CD14-positive monocyte (primary cell): Measurements from ENCODE around the gene ZDHHC14. TPM values are rescaled to one million over a fixed set of nuclear protein-coding genes. Genes with fewer than 3 reads are reported as not detected.
A peak's percentile ranks its signal among the peaks of the same experiment; 100 is the strongest.

Source experiments
- DNase-seq, 3 donors: peaks; one replicate each; pipeline ENCODE4 v3.0.0-alpha.2; 2011 to 2022
- H2AFZ ChIP-seq: 2 replicates; pipeline ENCODE4 v1.6.0; 2012; ENCODE audit warnings: mild to moderate bottlenecking, low read depth, low read length, inconsistent platforms; ENCODE audit not compliant: insufficient read depth, poor library complexity, severe bottlenecking
- H3K27ac ChIP-seq, 2 donors: 1 replicate in 1 of 2; 2 replicates in 1 of 2; pipeline ENCODE4 v1.5.1; 2012 to 2013; ENCODE audit warnings: low read length in 2 of 2, control low read depth in 1 of 2, inconsistent platforms in 1 of 2, low read depth in 1 of 2, mild to moderate bottlenecking in 1 of 2
- H3K27me3 ChIP-seq, 2 donors: one replicate each; pipeline versions ENCODE4 v1.6.0 to v1.6.1; 2011 to 2013; ENCODE audit warnings: low read length in 2 of 2; ENCODE audit not compliant: control insufficient read depth in 2 of 2, insufficient read depth in 2 of 2
- H3K36me3 ChIP-seq, 2 donors: replicated peaks in 1 of 2; 1 replicate in 1 of 2; 2 replicates in 1 of 2; pipeline versions ENCODE4 v1.5.1 to v1.6.1; 2012 to 2013; ENCODE audit warnings: low read length in 2 of 2, control low read depth in 1 of 2, inconsistent platforms in 1 of 2, mild to moderate bottlenecking in 1 of 2; ENCODE audit not compliant: insufficient read depth in 2 of 2, control insufficient read depth in 1 of 2
- H3K4me1 ChIP-seq, 2 donors: 1 replicate in 1 of 2; 2 replicates in 1 of 2; pipeline versions ENCODE4 v1.5.1 to v1.6.1; 2012 to 2013; ENCODE audit warnings: low read length in 2 of 2, control low read depth in 1 of 2, inconsistent platforms in 1 of 2, mild to moderate bottlenecking in 1 of 2, moderate library complexity in 1 of 2; ENCODE audit not compliant: insufficient read depth in 2 of 2, control insufficient read depth in 1 of 2
- H3K4me2 ChIP-seq: replicated peaks from 2 replicates; pipeline ENCODE3; 2012; ENCODE audit warnings: low read length, moderate library complexity, mild to moderate bottlenecking; ENCODE audit not compliant: poor library complexity, severe bottlenecking; ENCODE audit errors: extremely low read depth
- H3K4me3 ChIP-seq, 3 experiments: fragments of 200-600 bp in 1 of 3; sonication (generic) in 1 of 3; replicated peaks in 1 of 3; 1 replicate in 2 of 3; 2 replicates in 1 of 3; pipeline ENCODE4 v1.5.1; 2011 to 2013; ENCODE audit warnings: low read length in 3 of 3, mild to moderate bottlenecking in 3 of 3, control low read depth in 2 of 3, low read depth in 2 of 3, inconsistent platforms in 1 of 3, moderate library complexity in 1 of 3
- H3K79me2 ChIP-seq: 2 replicates; pipeline ENCODE4 v1.6.0; 2012; ENCODE audit warnings: mild to moderate bottlenecking, control low read depth, inconsistent platforms, low read length, moderate library complexity; ENCODE audit not compliant: insufficient read depth
- H3K9ac ChIP-seq: 2 replicates; pipeline ENCODE4 v1.6.0; 2017; ENCODE audit warnings: low read length, mild to moderate bottlenecking; ENCODE audit not compliant: insufficient read depth, poor library complexity, severe bottlenecking
- H3K9me3 ChIP-seq, 2 donors: replicated peaks in 1 of 2; 1 replicate in 1 of 2; 2 replicates in 1 of 2; pipeline versions ENCODE4 v1.5.1 to v1.6.1; 2012 to 2013; ENCODE audit warnings: low read length in 2 of 2, control low read depth in 1 of 2; ENCODE audit not compliant: control insufficient read depth in 1 of 2, insufficient read depth in 1 of 2
- H4K20me1 ChIP-seq: 2 replicates; pipeline ENCODE4 v1.6.0; 2012; ENCODE audit warnings: mild to moderate bottlenecking, low read length, control low read depth, moderate library complexity; ENCODE audit not compliant: insufficient read depth
- H3K27ac Mint-ChIP-seq, 7 donors: one replicate each; pipeline ENCODE4 v1.8.0; 2020; ENCODE audit warnings: mild to moderate bottlenecking in 7 of 7, mixed read lengths in 7 of 7, moderate library complexity in 6 of 7, inconsistent platforms in 2 of 7
- H3K27me3 Mint-ChIP-seq, 3 donors: one replicate each; pipeline ENCODE4 v1.8.0; 2021 to 2022; ENCODE audit warnings: low read depth in 3 of 3, mild to moderate bottlenecking in 3 of 3, mixed read lengths in 3 of 3, moderate library complexity in 3 of 3, inconsistent platforms in 1 of 3
- H3K36me3 Mint-ChIP-seq, 2 donors: one replicate each; pipeline ENCODE4 v1.8.0; 2020; ENCODE audit warnings: mixed read lengths in 2 of 2, inconsistent platforms in 1 of 2, mild to moderate bottlenecking in 1 of 2
- H3K4me1 Mint-ChIP-seq: one replicate; pipeline ENCODE4 v1.8.0; 2020; ENCODE audit warnings: mild to moderate bottlenecking, mixed read lengths
- H3K4me3 Mint-ChIP-seq, 2 donors: one replicate each; pipeline ENCODE4 v1.8.0; 2020; ENCODE audit warnings: mild to moderate bottlenecking in 2 of 2, mixed read lengths in 2 of 2, moderate library complexity in 1 of 2
- H3K9me3 Mint-ChIP-seq, 7 donors: one replicate each; pipeline ENCODE4 v1.8.0; 2020 to 2022; ENCODE audit warnings: mixed read lengths in 7 of 7, mild to moderate bottlenecking in 6 of 7, moderate library complexity in 6 of 7, inconsistent platforms in 2 of 7
- CTCF ChIP-seq: fragments of 200-600 bp; IDR thresholded peaks from one replicate; pipeline ENCODE4 v1.8.0; 2022; ENCODE audit warnings: antibody characterized with exemption, mild to moderate bottlenecking
- WGBS: methylation state at CpG from one replicate; pipeline ENCODE4 v1.1.5; 2013; ENCODE audit warnings: missing lambda C conversion rate; ENCODE audit not compliant: insufficient coverage; 5-methylcytosine and 5-hydroxymethylcytosine counted together
- intact Hi-C, 2 donors: fragments of 100-400 bp; cut with micrococcal nuclease; formaldehyde crosslinking; loops; one replicate each; pipeline versions ENCODE4 v1.15.0 to v1.15.1; 2023
- polyA plus RNA-seq, 3 donors: library from polyadenylated mRNA; depleted of rRNA in 1 of 3; unstranded in 2 of 3; stranded (reverse) in 1 of 3; fragments of 300-500 nt in 2 of 3; fragments of >200 nt in 1 of 3; fragmentation: Illumina TruSeq in 2 of 3; gene quantifications; 1 replicate in 2 of 3; 2 replicates in 1 of 3; pipeline ENCODE4 v1.2.3, GENCODE V29; 2012 to 2021

Gene ZDHHC14
- polyA plus RNA-seq, 3 donors: 0.30 to 1.7 (median 0.93) TPM

- H3K27me3 Mint-ChIP-seq: peaks cover 0 to 2% (median 0%) of the 10 kb centered on the region in 3 donors
- Histone ChIP-seq H3K9me3 (no peaks in the 10 kb centered on the region), H3K9ac (no peak overlapping the region), H3K79me2 (no peaks in the 10 kb centered on the region), H3K27me3 (no peaks in the 10 kb centered on the region), H3K36me3 (no peaks in the 10 kb centered on the region), H4K20me1 (no peaks in the 10 kb centered on the region), H3K27ac (no peak overlapping the region), H3K4me1 (peaks cover 27 to 39% of the 10 kb centered on the region in 2 donors), H3K4me3 (no peak overlapping the region), H2AFZ (no peak overlapping the region), H3K4me2 (no peak overlapping the region)
- intact Hi-C loops: no loop called here
- H3K36me3 Mint-ChIP-seq: peaks cover 0 to 1% of the 10 kb centered on the region in 2 donors
- no peak for TF ChIP-seq CTCF
- H3K27ac Mint-ChIP-seq: no peak overlapping the region
- H3K4me3 Mint-ChIP-seq: no peak overlapping the region
- H3K9me3 Mint-ChIP-seq: peaks cover 0 to 2% (median 0%) of the 10 kb centered on the region in 7 donors
- DNase-seq: no peak
- H3K4me1 Mint-ChIP-seq: peaks cover 38% of the 10 kb centered on the region
- 99% methylated on average over 15 of the region's 15 CpGs for WGBS
Observed at GRCh38 chr6:157517601-157518359, 136.8 kb downstream of the ZDHHC14 start.

GRCh38 chr6:157518397-157519250 is 137.6 kb downstream of the ZDHHC14 start:
- Histone ChIP-seq H3K4me2 (no peak overlapping the region), H3K4me3 (no peak overlapping the region), H4K20me1 (no peaks in the 10 kb centered on the region), H2AFZ (no peak overlapping the region), H3K27ac (no peak overlapping the region), H3K9ac (no peak overlapping the region), H3K27me3 (no peaks in the 10 kb centered on the region), H3K4me1 (peaks cover 27 to 39% of the 10 kb centered on the region in 2 donors), H3K79me2 (no peaks in the 10 kb centered on the region), H3K36me3 (no peaks in the 10 kb centered on the region), H3K9me3 (no peaks in the 10 kb centered on the region)
- Mint-ChIP-seq H3K36me3 (peaks cover 0 to 1% of the 10 kb centered on the region in 2 donors), H3K4me3 (no peak overlapping the region), H3K4me1 (peaks cover 38% of the 10 kb centered on the region), H3K9me3 (peaks cover 0 to 3% (median 0%) of the 10 kb centered on the region in 7 donors), H3K27me3 (peaks cover 0 to 2% (median 0%) of the 10 kb centered on the region in 3 donors), H3K27ac (peak overlapping the region in 1 of 7 donors; percentile 13)
- 92% methylated on average over 12 of the region's 21 CpGs for WGBS
- intact Hi-C loops: no loop called here
- no peak for DNase-seq
- TF ChIP-seq CTCF: no peak
